K562 (cell line): ENCODE results near the gene SFSWAP. TPM values are rescaled to one million over a fixed set of nuclear protein-coding genes. Genes with fewer than 3 reads are reported as not detected.
A peak's percentile ranks its signal among the peaks of the same experiment; 100 is the strongest.

Experiments
- BCOR ChIP-seq: fragments of 450-650 bp; IDR thresholded peaks from 2 replicates; pipeline ENCODE4 v1.6.1; 2016
- CCAR2 ChIP-seq: fragments of 200-400 bp; formaldehyde crosslinking; IDR thresholded peaks from 2 replicates; pipeline ENCODE4 v1.6.1; 2017; ENCODE audit warnings: mild to moderate bottlenecking, low read depth, low read length
- HDAC2 ChIP-seq: fragments of 450-650 bp; IDR thresholded peaks from 2 replicates; pipeline ENCODE4 v1.6.1; 2016; ENCODE audit warnings: mild to moderate bottlenecking
- ILF3 ChIP-seq: fragments of 450-650 bp; IDR thresholded peaks from 2 replicates; pipeline ENCODE4 v1.6.1; 2018; ENCODE audit warnings: antibody characterized with exemption, mild to moderate bottlenecking, moderate library complexity, borderline replicate concordance
- PHF20 ChIP-seq: fragments of 450-650 bp; IDR thresholded peaks from 2 replicates; pipeline ENCODE4 v1.6.1; 2018; ENCODE audit not compliant: partially characterized antibody
- PRMT5 ChIP-seq: sonication (generic); formaldehyde crosslinking; IDR thresholded peaks from 2 replicates; pipeline ENCODE4 v1.5.0; 2020; ENCODE audit warnings: missing genetic modification reagents
- PRPF4 ChIP-seq: fragments of 200-400 bp; formaldehyde crosslinking; IDR thresholded peaks from one replicate; pipeline ENCODE4 v1.6.1; 2017; ENCODE audit warnings: low read length, low read depth, mild to moderate bottlenecking; ENCODE audit not compliant: insufficient read depth, poor library complexity, severe bottlenecking
- PTBP1 ChIP-seq: fragments of 200-400 bp; formaldehyde crosslinking; IDR thresholded peaks from 2 replicates; pipeline ENCODE4 v1.6.1; 2017; ENCODE audit warnings: low read depth, low read length
- RCOR1 ChIP-seq, 2 experiments: IDR thresholded peaks; 2 replicates each; pipeline ENCODE4 v1.6.1; 2012; ENCODE audit warnings: low read depth in 2 of 2, low read length in 2 of 2, borderline replicate concordance in 1 of 2, improper control_type of control experiment in 1 of 2
- STAG1 ChIP-seq: sonication (generic); formaldehyde crosslinking; IDR thresholded peaks from 2 replicates; pipeline ENCODE4 v1.5.0; 2020; ENCODE audit warnings: missing genetic modification reagents, borderline replicate concordance
- XRCC5 ChIP-seq: fragments of 200-400 bp; formaldehyde crosslinking; IDR thresholded peaks from 2 replicates; pipeline ENCODE4 v1.6.1; 2017; ENCODE audit warnings: low read depth, mild to moderate bottlenecking, low read length
- ZNF277 ChIP-seq: fragments of 250-450 bp; sonication (Bioruptor Pico); IDR thresholded peaks from 2 replicates; pipeline ENCODE4 v1.8.0; 2022; ENCODE audit warnings: inconsistent platforms, mild to moderate bottlenecking, moderate library complexity, borderline replicate concordance
- polyA plus RNA-seq, 8 experiments: library from polyadenylated mRNA; depleted of rRNA in 4 of 8; stranded (reverse) in 5 of 8; unstranded in 3 of 8; fragments of >200 nt; fragmentation: Nextera tagmentation in 2 of 8; fragmentation: Illumina TruSeq in 1 of 8; extraction: Ambion mirVana in 2 of 8; extraction: Trizol in 1 of 8; gene quantifications; 2 replicates each; pipeline versions ENCODE4 v1.2.1 to v1.2.3, GENCODE V29; 2011 to 2014; ENCODE audit warnings: inconsistent platforms in 1 of 8, missing spikeins in 1 of 8
- total RNA-seq, 7 experiments: library from RNA; depleted of rRNA in 6 of 7; stranded (reverse); fragments of >200 nt in 6 of 7; fragmentation: Illumina TruSeq in 2 of 7; extraction: Trizol in 2 of 7; gene quantifications; 2 replicates each; pipeline versions ENCODE4 v1.2.1 to v1.2.3, GENCODE V29; 2011 to 2021; ENCODE audit warnings: low replicate concordance in 1 of 7

SFSWAP gene
- total and polyA plus RNA-seq, 9 of the 15 experiments (the other 6 are each of a cell fraction or from before 2014, with no cell fraction given), result 2.4 to 60.4 (median 32.6) TPM

GRCh38 chr12:131831635-131832041, 120.7 kb downstream of the SFSWAP start (continued):
- peak; percentile 44 for TF ChIP-seq PHF20
- 0 out of 2 replicates have a peak, but pooled peaks have one; percentile 31 for TF ChIP-seq PTBP1
- TF ChIP-seq CCAR2, result no peak
- no peak for TF ChIP-seq PRMT5 (CRISPR knock-in tag)
- no peak for TF ChIP-seq XRCC5
- peak in 1 of 2 experiments; percentile 66; a peak in 2 of 4 replicates for TF ChIP-seq RCOR1 (IDR thresholded peaks at IDR 0.05; ENCODE audit: borderline replicate concordance in 1 of 2, low read depth in 2 of 2, low read length in 2 of 2)
- TF ChIP-seq BCOR, result peak; percentile 95
- TF ChIP-seq STAG1 (CRISPR knock-in tag), result no peak
- peak; percentile 55; the same call in 1 of the 2 replicates for TF ChIP-seq HDAC2
- TF ChIP-seq PRPF4, result no peak
- TF ChIP-seq ZNF277 (CRISPR knock-in tag), result no peak
- TF ChIP-seq ILF3, result no peak
